Measurements from ENCODE around the gene DNASE1L1.

GRCh38 chrX:154404625-154405192, 4.3 kb downstream of the DNASE1L1 start:
- TF ChIP-seq CTCF (conservative IDR thresholded peaks at IDR 0.05; ENCODE audit: low read depth, low read length) (no peak), EZH2 (IDR thresholded peaks at IDR 0.05; ENCODE audit: borderline replicate concordance, low read depth, low read length, poor library complexity, severe bottlenecking) (no peak)

Measured in A673 (cell line).